K562 (cell line): Measurements from ENCODE around the gene VDR. TPM values are rescaled to one million over a fixed set of nuclear protein-coding genes. Genes with fewer than 3 reads are reported as not detected.

ENCODE experiments used
- ATAC-seq: fragments of 200-7000 bp; cut with Tn5 transposase; 3 replicates; pipeline ENCODE4 v1.9.1; 2020; ENCODE audit warnings: moderate library complexity
- BruUV-seq: library from RNA; stranded (reverse); fragments of 400-500 nt; replicated peaks from 2 replicates; lab custom pipeline; 2021; lab: Mats Ljungman, UMichigan
- CTCF ChIA-PET: fragments of 300-600 bp; formaldehyde crosslinking; extraction: SDS; loops from one replicate; lab custom pipeline; 2021; ENCODE audit warnings: low intra/inter-chr PET ratio; lab: Yijun Ruan, JAX
- POLR2A ChIA-PET: fragments of 300-600, 350-650 bp; sonication (Branson Sonifier 250); formaldehyde crosslinking; extraction: SDS; loops from one replicate; lab custom pipeline; 2021; ENCODE audit warnings: antibody characterized with exemption, inconsistent platforms; lab: Yijun Ruan, JAX
- DNase-seq, 4 experiments: peaks; one replicate each; pipeline versions ENCODE4 v3.0.0 to v3.0.0-alpha.2; 2011 to 2018; ENCODE audit warnings: low spot score in 3 of 4, mixed read lengths in 3 of 4; ENCODE audit errors: extremely low read depth in 1 of 4
- FAIRE-seq: peaks from 2 replicates; lab custom pipeline; 2011; peaks lifted over from hg19 to GRCh38; lab: Jason Lieb, UNC
- H2AFZ ChIP-seq: 2 replicates; pipeline ENCODE4 v1.6.0; 2011; ENCODE audit warnings: low read depth, low read length, control low read depth, inconsistent platforms
- H3K27ac ChIP-seq: fragments of 200-600 bp; 3 replicates; pipeline ENCODE4 v1.8.0; 2011; ENCODE audit warnings: low read depth, mild to moderate bottlenecking, control low read depth, inconsistent platforms, low read length, moderate library complexity, mixed read lengths; ENCODE audit errors: extremely low read depth
- H3K27me3 ChIP-seq, 2 experiments: fragments of 300-600 bp in 1 of 2; 2 replicates in 1 of 2; 3 replicates in 1 of 2; pipeline versions ENCODE4 v1.6.0 to v1.8.0; 2011; ENCODE audit warnings: inconsistent platforms in 2 of 2, low read length in 2 of 2, mild to moderate bottlenecking in 1 of 2, mixed read lengths in 1 of 2, moderate library complexity in 1 of 2; ENCODE audit not compliant: control insufficient read depth in 2 of 2, insufficient read depth in 2 of 2
- H3K36me3 ChIP-seq: fragments of 300-600 bp; 3 replicates; pipeline ENCODE4 v1.8.0; 2011; ENCODE audit warnings: mild to moderate bottlenecking, low read length, inconsistent platforms; ENCODE audit not compliant: control insufficient read depth, insufficient read depth
- H3K4me1 ChIP-seq, 2 experiments: fragments of 200-600 bp in 1 of 2; replicated peaks in 1 of 2; 2 replicates in 1 of 2; 3 replicates in 1 of 2; pipeline versions ENCODE4 v1.5.1 to v1.8.0; 2011; ENCODE audit warnings: inconsistent platforms in 2 of 2, low read length in 2 of 2, mild to moderate bottlenecking in 1 of 2, mixed read lengths in 1 of 2, moderate library complexity in 1 of 2; ENCODE audit not compliant: control insufficient read depth in 2 of 2, insufficient read depth in 2 of 2
- H3K4me2 ChIP-seq: 2 replicates; pipeline ENCODE4 v1.6.1; 2011; ENCODE audit warnings: low read length, control low read depth, inconsistent platforms, mixed read lengths; ENCODE audit not compliant: insufficient read depth
- H3K4me3 ChIP-seq: fragments of 200-600 bp; sonication (generic), shearing (Covaris generic); 2 replicates; pipeline ENCODE4 v1.5.1; 2016; ENCODE audit warnings: control low read depth, inconsistent platforms
- H3K79me2 ChIP-seq: fragments of 200-600 bp; 3 replicates; pipeline ENCODE4 v1.8.0; 2011; ENCODE audit warnings: low read length, inconsistent platforms; ENCODE audit not compliant: control insufficient read depth, insufficient read depth
- H3K9ac ChIP-seq, 2 experiments: 2 replicates each; pipeline versions ENCODE4 v1.6.0 to v1.6.1; 2011; ENCODE audit warnings: low read depth in 2 of 2, low read length in 2 of 2, control low read depth in 1 of 2, inconsistent platforms in 1 of 2, mild to moderate bottlenecking in 1 of 2, mixed read lengths in 1 of 2; ENCODE audit not compliant: insufficient read depth in 1 of 2
- H3K9me1 ChIP-seq: one replicate; pipeline ENCODE4 v1.6.0; 2011; ENCODE audit warnings: inconsistent platforms, mild to moderate bottlenecking, low read length, moderate library complexity; ENCODE audit not compliant: control insufficient read depth, insufficient read depth
- H3K9me3 ChIP-seq: replicated peaks from 2 replicates; pipeline ENCODE4 v1.5.1; 2011; ENCODE audit warnings: low read depth, low read length, inconsistent platforms; ENCODE audit not compliant: control insufficient read depth, insufficient read depth
- H4K20me1 ChIP-seq: replicated peaks from 2 replicates; pipeline ENCODE4 v1.6.1; 2011; ENCODE audit warnings: low read length, inconsistent platforms, mixed read lengths; ENCODE audit not compliant: control insufficient read depth, insufficient read depth
- CTBP1 ChIP-seq: fragments of 450-650 bp; IDR thresholded peaks from 2 replicates; pipeline ENCODE4 v1.6.1; 2016; ENCODE audit warnings: borderline replicate concordance
- DNMT1 ChIP-seq: fragments of 450-650 bp; IDR thresholded peaks from 2 replicates; pipeline ENCODE4 v1.6.1; 2016; ENCODE audit warnings: antibody characterized with exemption, mild to moderate bottlenecking
- ESRRB ChIP-seq: fragments of 250-450 bp; sonication (Bioruptor Pico); IDR thresholded peaks from 2 replicates; pipeline ENCODE4 v1.5.0; 2020; ENCODE audit warnings: mild to moderate bottlenecking, moderate library complexity, borderline replicate concordance
- EWSR1 ChIP-seq: fragments of 450-650 bp; IDR thresholded peaks from 2 replicates; pipeline ENCODE4 v1.6.1; 2018; ENCODE audit warnings: borderline replicate concordance, mild to moderate bottlenecking, low read depth, moderate library complexity; ENCODE audit not compliant: partially characterized antibody
- FOSL1 ChIP-seq: fragments of 200-800 bp; sonication (Bioruptor generic); conservative IDR thresholded peaks from 2 replicates; pipeline ENCODE4 v1.6.1; 2016; ENCODE audit warnings: missing genetic modification characterization, missing compliant biosample characterization
- FOXK2 ChIP-seq, 2 experiments: fragments of 450-650 bp; IDR thresholded peaks in 1 of 2; conservative IDR thresholded peaks in 1 of 2; 2 replicates each; pipeline ENCODE4 v1.6.1; 2016; ENCODE audit warnings: low read depth in 2 of 2, mild to moderate bottlenecking in 1 of 2
- HDAC8 ChIP-seq: fragments of 450-650 bp; IDR thresholded peaks from 2 replicates; pipeline ENCODE4 v1.6.1; 2016; ENCODE audit warnings: mild to moderate bottlenecking, missing genetic modification characterization, moderate library complexity, missing compliant biosample characterization
- HMG20B ChIP-seq: fragments of 250-450 bp; sonication (Bioruptor Pico); IDR thresholded peaks from 2 replicates; pipeline ENCODE4 v1.5.0; 2021; ENCODE audit warnings: mild to moderate bottlenecking
- HNRNPUL1 ChIP-seq: fragments of 200-400 bp; formaldehyde crosslinking; IDR thresholded peaks from 2 replicates; pipeline ENCODE4 v1.6.1; 2017; ENCODE audit warnings: low read length
- NR1H2 ChIP-seq: sonication (generic); formaldehyde crosslinking; IDR thresholded peaks from 2 replicates; pipeline ENCODE4 v1.4.0; 2020; ENCODE audit warnings: mild to moderate bottlenecking, missing genetic modification reagents
- PBX2 ChIP-seq, 2 experiments: IDR thresholded peaks in 1 of 2; conservative IDR thresholded peaks in 1 of 2; 2 replicates each; pipeline ENCODE4 v1.6.1; 2016; ENCODE audit warnings: low read depth in 2 of 2, mild to moderate bottlenecking in 1 of 2, missing compliant biosample characterization in 1 of 2, missing genetic modification characterization in 1 of 2, moderate library complexity in 1 of 2
- SMARCA5 ChIP-seq: fragments of 450-650 bp; IDR thresholded peaks from 2 replicates; pipeline ENCODE4 v1.6.1; 2016
- SP2 ChIP-seq: IDR thresholded peaks from 2 replicates; pipeline ENCODE4 v1.6.1; 2011; ENCODE audit warnings: mild to moderate bottlenecking, low read depth, low read length, moderate library complexity; ENCODE audit not compliant: poor library complexity, severe bottlenecking; ENCODE audit errors: extremely low read depth
- SUPT5H ChIP-seq: fragments of 450-650 bp; IDR thresholded peaks from 2 replicates; pipeline ENCODE4 v1.6.1; 2016
- TRIM28 ChIP-seq: fragments of 450-650 bp; IDR thresholded peaks from 2 replicates; pipeline ENCODE4 v1.6.1; 2017
- ZBTB8A ChIP-seq: fragments of 450-650 bp; IDR thresholded peaks from 2 replicates; pipeline ENCODE4 v1.6.1; 2018; ENCODE audit warnings: mild to moderate bottlenecking, moderate library complexity; ENCODE audit not compliant: partially characterized antibody
- ZNF589 ChIP-seq: fragments of 200-800 bp; sonication (Bioruptor generic); IDR thresholded peaks from 2 replicates; pipeline ENCODE4 v1.6.1; 2016; ENCODE audit warnings: low read depth, missing genetic modification characterization, missing compliant biosample characterization
- in situ Hi-C: fragments of 300-500 bp; cut with MboI; formaldehyde crosslinking; loops from 4 replicates; pipeline ENCODE4 v1.15.0; 2018; ENCODE audit warnings: inconsistent platforms, mixed read lengths
- intact Hi-C: fragments of 100-400 bp; cut with micrococcal nuclease; formaldehyde crosslinking; loops from 2 replicates; pipeline ENCODE4 v1.14.2; 2022
- polyA plus RNA-seq, 8 experiments: library from polyadenylated mRNA; depleted of rRNA in 4 of 8; stranded (reverse) in 5 of 8; unstranded in 3 of 8; fragments of >200 nt; fragmentation: Nextera tagmentation in 2 of 8; fragmentation: Illumina TruSeq in 1 of 8; extraction: Ambion mirVana in 2 of 8; extraction: Trizol in 1 of 8; gene quantifications; 2 replicates each; pipeline versions ENCODE4 v1.2.1 to v1.2.3, GENCODE V29; 2011 to 2014; ENCODE audit warnings: inconsistent platforms in 1 of 8, missing spikeins in 1 of 8
- total RNA-seq, 7 experiments: library from RNA; depleted of rRNA in 6 of 7; stranded (reverse); fragments of >200 nt in 6 of 7; fragmentation: Illumina TruSeq in 2 of 7; extraction: Trizol in 2 of 7; gene quantifications; 2 replicates each; pipeline versions ENCODE4 v1.2.1 to v1.2.3, GENCODE V29; 2011 to 2021; ENCODE audit warnings: low replicate concordance in 1 of 7
- TF ChIP-seq, protein P1 (sequence below): fragments of 250-450 bp; sonication (Bioruptor Pico); IDR thresholded peaks from 2 replicates; pipeline ENCODE4 v1.4.0; 2020; ENCODE audit warnings: mild to moderate bottlenecking, moderate library complexity, borderline replicate concordance

The VDR gene
- total and polyA plus RNA-seq, 9 of the 15 experiments (the other 6 are each of a cell fraction or from before 2014, with no cell fraction given): 0.61 to 4.8 (median 2.0) TPM

DNA sequence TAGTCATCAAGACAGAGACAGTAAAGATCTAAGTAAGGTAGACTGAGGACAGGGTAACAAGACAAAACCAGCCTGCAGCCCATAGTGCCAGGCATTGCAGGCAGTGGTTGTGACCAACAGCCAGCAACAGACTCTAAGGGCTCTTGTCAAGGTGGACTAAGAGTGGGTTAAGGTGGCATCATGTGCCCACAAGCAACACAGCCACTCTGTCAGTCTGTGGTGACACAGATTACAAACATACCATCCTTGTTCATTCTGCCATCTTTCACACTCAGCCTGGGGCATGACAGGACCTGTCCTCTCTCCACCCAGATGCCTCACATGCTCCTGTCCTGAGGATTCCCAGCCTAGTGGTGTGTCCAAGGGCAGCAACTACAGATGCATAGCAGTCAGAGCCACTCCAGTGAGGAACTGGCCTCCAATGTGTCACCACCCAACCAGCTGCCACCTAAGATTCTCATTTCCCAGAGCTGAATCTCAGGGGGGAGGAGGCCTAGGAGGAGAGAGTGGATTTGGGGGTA is 28.3 kb downstream of the VDR start:
- no peaks in the 10 kb centered on the region for H3K9me1 ChIP-seq
- FAIRE-seq (no peak), DNase-seq (no peak), ATAC-seq (no peak)
- H2AFZ ChIP-seq: no peak overlapping the region
- no peak overlapping the region for H3K9ac ChIP-seq
- BruUV-seq: no TSS peak
- POLR2A ChIA-PET: interaction anchor here (0.6 to 1.7 kb wide), 4 partner anchors 9 to 215 kb away, joined by 3 to 4 read pairs (median 3); no protein-coding TSS in a partner anchor
- no peak overlapping the region for H3K4me2 ChIP-seq
- TF ChIP-seq ESRRB (CRISPR knock-in tag) (no peak), NR1H2 (CRISPR knock-in tag) (no peak), HDAC8 (tag) (no peak), ZNF589 (CRISPR knock-in tag) (no peak), SP2 (no peak), DNMT1 (no peak), EWSR1 (no peak), ZBTB8A (no peak), FOXK2 (conservative IDR thresholded peaks at IDR 0.05 in 1 of 2, IDR thresholded peaks at IDR 0.05 in 1 of 2; ENCODE audit: low read depth in 2 of 2) (no peak), HMG20B (no peak), PBX2 (CRISPR knock-in tag; IDR thresholded peaks at IDR 0.05; ENCODE audit: low read depth) (no peak), PBX2 (tag; conservative IDR thresholded peaks at IDR 0.05; ENCODE audit: low read depth) (no peak), TRIM28 (no peak), CTBP1 (no peak), SMARCA5 (no peak), FOSL1 (no peak), HNRNPUL1 (no peak), SUPT5H (no peak)
- TF ChIP-seq, protein P1, sequence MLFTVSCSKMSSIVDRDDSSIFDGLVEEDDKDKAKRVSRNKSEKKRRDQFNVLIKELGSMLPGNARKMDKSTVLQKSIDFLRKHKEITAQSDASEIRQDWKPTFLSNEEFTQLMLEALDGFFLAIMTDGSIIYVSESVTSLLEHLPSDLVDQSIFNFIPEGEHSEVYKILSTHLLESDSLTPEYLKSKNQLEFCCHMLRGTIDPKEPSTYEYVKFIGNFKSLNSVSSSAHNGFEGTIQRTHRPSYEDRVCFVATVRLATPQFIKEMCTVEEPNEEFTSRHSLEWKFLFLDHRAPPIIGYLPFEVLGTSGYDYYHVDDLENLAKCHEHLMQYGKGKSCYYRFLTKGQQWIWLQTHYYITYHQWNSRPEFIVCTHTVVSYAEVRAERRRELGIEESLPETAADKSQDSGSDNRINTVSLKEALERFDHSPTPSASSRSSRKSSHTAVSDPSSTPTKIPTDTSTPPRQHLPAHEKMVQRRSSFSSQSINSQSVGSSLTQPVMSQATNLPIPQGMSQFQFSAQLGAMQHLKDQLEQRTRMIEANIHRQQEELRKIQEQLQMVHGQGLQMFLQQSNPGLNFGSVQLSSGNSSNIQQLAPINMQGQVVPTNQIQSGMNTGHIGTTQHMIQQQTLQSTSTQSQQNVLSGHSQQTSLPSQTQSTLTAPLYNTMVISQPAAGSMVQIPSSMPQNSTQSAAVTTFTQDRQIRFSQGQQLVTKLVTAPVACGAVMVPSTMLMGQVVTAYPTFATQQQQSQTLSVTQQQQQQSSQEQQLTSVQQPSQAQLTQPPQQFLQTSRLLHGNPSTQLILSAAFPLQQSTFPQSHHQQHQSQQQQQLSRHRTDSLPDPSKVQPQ (CRISPR knock-in tag): no peak
- H3K4me3 ChIP-seq: no peak overlapping the region
- no peaks in the 10 kb centered on the region for H3K9me3 ChIP-seq
- in situ Hi-C loops (no loop called here), intact Hi-C loops (no loop called here)
- CTCF ChIA-PET: no interaction called here
- no peaks in the 10 kb centered on the region for H3K36me3 ChIP-seq
- H3K27ac ChIP-seq: no peak overlapping the region
- peaks cover 1 to 3% of the 10 kb centered on the region in 2 experiments; a peak in 1 of 5 replicates for H3K4me1 ChIP-seq
- H3K27me3 ChIP-seq: no peaks in the 10 kb centered on the region
- no peaks in the 10 kb centered on the region for H4K20me1 ChIP-seq
- no peaks in the 10 kb centered on the region for H3K79me2 ChIP-seq
